ENCODE results near the gene UVRAG.

Gene UVRAG

DNA sequence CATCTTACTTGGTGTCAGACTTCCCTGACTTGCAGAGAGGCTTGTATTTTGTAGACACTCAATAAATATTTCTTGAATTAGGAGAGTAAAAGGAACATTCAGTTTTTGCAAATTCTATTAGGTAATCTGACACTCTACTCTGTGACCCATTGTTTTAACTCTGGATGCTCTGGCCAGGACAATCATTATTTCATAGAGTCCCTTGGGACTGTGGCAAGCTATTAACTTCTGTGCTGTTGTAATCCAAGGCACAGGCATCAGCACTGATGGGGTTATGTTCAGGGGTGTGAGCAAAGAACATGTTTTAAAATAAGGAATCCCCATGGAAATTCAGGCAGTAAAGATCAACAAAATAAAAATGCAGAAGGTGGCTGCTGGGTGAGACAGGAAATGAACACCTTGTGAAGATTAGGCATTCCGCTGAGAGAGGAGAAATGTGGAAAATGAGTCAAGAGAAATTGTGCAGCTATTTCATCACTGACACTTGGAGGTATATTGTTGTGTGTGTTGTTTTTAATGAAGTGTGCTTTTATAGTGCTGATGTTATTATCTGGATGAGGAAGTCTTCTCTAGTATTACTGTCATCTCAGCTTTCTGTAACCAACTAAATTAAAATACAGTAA is 216.1 kb downstream of the UVRAG start:
- no peak for DNase-seq (ENCODE audit: low spot score)
- in situ Hi-C loops (cut with MboI; ENCODE audit: low pct_unique_long_range_greater_than_20kb, low sequenced_read_pairs, unreplicated experiment): no loop called here
- TF ChIP-seq, protein P1, sequence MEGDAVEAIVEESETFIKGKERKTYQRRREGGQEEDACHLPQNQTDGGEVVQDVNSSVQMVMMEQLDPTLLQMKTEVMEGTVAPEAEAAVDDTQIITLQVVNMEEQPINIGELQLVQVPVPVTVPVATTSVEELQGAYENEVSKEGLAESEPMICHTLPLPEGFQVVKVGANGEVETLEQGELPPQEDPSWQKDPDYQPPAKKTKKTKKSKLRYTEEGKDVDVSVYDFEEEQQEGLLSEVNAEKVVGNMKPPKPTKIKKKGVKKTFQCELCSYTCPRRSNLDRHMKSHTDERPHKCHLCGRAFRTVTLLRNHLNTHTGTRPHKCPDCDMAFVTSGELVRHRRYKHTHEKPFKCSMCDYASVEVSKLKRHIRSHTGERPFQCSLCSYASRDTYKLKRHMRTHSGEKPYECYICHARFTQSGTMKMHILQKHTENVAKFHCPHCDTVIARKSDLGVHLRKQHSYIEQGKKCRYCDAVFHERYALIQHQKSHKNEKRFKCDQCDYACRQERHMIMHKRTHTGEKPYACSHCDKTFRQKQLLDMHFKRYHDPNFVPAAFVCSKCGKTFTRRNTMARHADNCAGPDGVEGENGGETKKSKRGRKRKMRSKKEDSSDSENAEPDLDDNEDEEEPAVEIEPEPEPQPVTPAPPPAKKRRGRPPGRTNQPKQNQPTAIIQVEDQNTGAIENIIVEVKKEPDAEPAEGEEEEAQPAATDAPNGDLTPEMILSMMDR (IDR thresholded peaks at IDR 0.05; ENCODE audit: extremely low read depth, insufficient read depth, missing control alignments): no peak

DNA sequence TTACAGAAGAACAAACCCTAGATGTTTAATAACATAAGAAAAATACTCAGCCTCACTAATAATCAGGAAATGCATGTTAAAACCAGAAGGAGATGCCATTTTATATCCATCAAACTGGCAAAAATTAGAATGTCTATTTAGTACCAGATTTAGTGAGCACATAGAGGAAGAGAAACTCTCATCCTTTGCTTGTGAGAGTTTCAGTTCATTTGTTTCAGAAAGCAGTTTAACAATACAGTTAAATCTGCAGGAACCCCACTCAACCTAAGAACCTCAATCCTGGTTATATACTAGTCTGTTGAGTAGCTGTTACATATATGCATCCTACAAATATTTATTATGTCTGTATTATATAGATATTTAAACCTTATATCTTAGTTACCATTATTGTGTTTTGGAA is 218.7 kb downstream of the UVRAG start:
- DNase-seq (ENCODE audit: low spot score): no peak
- in situ Hi-C loops (cut with MboI; ENCODE audit: low pct_unique_long_range_greater_than_20kb, low sequenced_read_pairs, unreplicated experiment): no loop called here
- TF ChIP-seq, protein P1 (IDR thresholded peaks at IDR 0.05; ENCODE audit: extremely low read depth, insufficient read depth, missing control alignments): no peak

DNA sequence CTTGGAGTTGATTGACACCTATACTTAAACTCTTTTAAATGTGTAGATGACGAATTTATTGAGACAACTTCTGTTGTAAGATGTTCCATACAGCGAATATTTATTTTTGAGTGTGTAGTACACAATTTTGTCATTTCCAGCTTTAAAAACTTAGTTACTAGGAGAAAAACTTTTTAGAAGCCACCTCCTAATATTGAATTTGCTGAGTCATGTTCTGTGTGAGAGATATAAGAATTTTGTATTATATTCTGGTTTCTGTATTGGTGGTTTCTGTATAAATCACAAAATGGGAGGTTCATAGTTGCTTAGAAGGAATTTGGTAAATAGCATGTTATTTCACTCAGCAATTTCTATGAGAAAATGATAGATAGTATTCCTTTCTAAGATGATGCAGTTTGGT is 220.0 kb downstream of the UVRAG start:
- in situ Hi-C loops (cut with MboI; ENCODE audit: low pct_unique_long_range_greater_than_20kb, low sequenced_read_pairs, unreplicated experiment): no loop called here
- TF ChIP-seq, protein P1 (IDR thresholded peaks at IDR 0.05; ENCODE audit: extremely low read depth, insufficient read depth, missing control alignments): no peak
- DNase-seq (ENCODE audit: low spot score): no peak

DNA sequence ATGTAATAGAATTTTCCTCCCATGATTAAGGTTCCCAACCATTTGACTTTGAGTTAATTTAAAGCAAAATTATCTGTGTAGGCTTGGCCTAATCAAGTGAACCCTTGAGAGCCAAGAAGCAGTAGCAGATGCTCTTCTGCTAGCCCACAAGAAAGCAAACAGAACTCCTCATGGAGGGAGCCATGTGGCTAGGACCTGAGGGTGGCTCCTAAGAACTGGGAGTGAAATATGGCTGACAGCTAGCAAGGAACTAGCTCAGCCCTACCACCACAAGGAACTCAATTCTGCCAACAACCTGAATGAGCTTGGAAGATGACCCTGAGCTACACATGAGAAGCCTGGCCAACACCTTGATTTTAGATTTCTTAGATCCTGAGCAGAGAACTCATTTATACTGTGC is 223.6 kb downstream of the UVRAG start:
- in situ Hi-C loops (cut with MboI; ENCODE audit: low pct_unique_long_range_greater_than_20kb, low sequenced_read_pairs, unreplicated experiment): no loop called here
- TF ChIP-seq, protein P1 (IDR thresholded peaks at IDR 0.05; ENCODE audit: extremely low read depth, insufficient read depth, missing control alignments): no peak

DNA sequence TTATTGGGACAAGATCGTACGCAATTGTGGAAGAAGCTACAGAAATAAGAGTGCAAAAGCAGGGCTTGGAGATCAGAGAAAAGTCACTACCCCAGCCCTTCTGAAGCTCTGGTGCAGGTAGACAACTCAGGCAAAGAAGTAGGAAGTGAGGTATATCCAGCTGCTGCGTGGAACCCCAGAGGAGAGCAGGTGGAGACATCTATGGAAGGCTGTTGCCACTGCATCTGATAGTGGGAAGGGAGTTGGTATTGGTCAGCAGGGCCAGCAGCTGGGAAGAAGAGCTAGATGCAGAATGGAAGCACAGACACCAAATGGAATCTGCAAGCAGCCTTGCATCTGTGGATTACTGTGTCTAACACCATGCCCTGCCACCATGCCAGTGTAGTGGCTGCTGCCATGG is 226.2 kb downstream of the UVRAG start:
- TF ChIP-seq, protein P1 (IDR thresholded peaks at IDR 0.05; ENCODE audit: extremely low read depth, insufficient read depth, missing control alignments): no peak
- in situ Hi-C loops (cut with MboI; ENCODE audit: low pct_unique_long_range_greater_than_20kb, low sequenced_read_pairs, unreplicated experiment): no loop called here
- DNase-seq (ENCODE audit: low spot score): no peak

More for the DNA sequence above, 223.6 kb downstream of the UVRAG start:
- no peak for DNase-seq (ENCODE audit: low spot score)

DNA sequence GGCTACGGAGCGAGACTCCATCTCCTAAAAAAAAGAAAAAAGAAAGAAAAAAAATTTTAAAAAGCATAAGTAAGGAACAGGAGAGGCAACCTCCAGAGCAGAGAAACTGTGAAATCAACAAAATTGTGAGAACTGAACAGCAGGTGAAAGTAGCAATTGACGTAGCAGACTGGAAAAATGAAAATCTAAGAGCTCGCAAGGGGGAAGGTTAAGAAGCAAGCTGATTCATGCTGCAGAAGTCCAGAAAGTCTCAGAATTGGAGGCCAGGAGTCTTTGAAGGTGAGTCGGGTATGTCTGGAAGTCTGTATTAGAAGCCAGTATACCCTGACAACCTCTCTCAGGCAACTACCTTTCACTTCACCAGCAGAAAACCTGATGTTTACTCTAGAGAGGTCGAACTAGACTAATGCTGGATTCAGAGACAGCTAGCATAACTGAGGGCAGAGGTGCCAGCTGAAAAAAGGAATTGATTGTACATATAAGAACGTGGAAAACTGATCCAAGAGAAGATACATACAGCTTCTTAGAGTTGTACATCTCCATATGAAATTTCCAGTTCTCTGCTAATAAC is 229.8 kb downstream of the UVRAG start:
- no peak for DNase-seq (ENCODE audit: low spot score)
- in situ Hi-C loops (cut with MboI; ENCODE audit: low pct_unique_long_range_greater_than_20kb, low sequenced_read_pairs, unreplicated experiment): no loop called here
- TF ChIP-seq, protein P1 (IDR thresholded peaks at IDR 0.05; ENCODE audit: extremely low read depth, insufficient read depth, missing control alignments): no peak
